ENCODE measurements around the gene SLC7A10. TPM values are rescaled to one million over a fixed set of nuclear protein-coding genes. Genes with fewer than 3 reads are reported as not detected.

SLC7A10 gene
- total RNA-seq, 2 experiments from 2014 or later, result not detected

DNA sequence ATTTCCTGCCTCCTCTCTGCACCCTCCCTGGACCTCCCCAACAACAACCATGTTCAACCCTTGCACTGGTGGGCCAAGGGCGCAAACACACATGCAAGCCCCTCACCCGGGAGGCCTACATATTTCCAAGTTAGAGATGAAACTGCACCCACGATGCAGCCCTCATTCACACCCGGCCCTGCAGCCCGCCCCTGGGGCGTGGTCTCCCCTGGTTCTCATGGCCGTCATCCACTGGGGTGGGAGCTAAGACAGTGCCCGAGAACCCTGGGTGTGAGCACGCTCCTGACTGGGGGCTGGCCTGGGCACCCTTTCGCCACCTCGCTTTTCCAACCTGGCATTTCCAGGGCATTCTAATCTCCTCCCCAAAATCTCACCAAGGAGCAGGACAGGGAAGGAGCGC, 7.0 kb upstream of the SLC7A10 start:
- POLR2A ChIA-PET, result no interaction called here
- H3K4me3 Mint-ChIP-seq, result no peak overlapping the region
- no peak for DNase-seq
- ATAC-seq, result no peak
- H3K27ac Mint-ChIP-seq, result no peak overlapping the region
- H3K9me3 Mint-ChIP-seq, result peaks cover 10% of the 10 kb centered on the region
- intact Hi-C loops (cut with micrococcal nuclease), result no loop called here
- no peak for TF ChIP-seq CTCF (IDR thresholded peaks at IDR 0.05)
- peaks cover 29% of the 10 kb centered on the region for H3K27me3 Mint-ChIP-seq
- no peaks in the 10 kb centered on the region for H3K36me3 Mint-ChIP-seq (ENCODE audit: low read depth)
- H3K4me1 Mint-ChIP-seq (ENCODE audit: low read depth), result no peaks in the 10 kb centered on the region
- CTCF ChIA-PET, result no interaction called here

DNA sequence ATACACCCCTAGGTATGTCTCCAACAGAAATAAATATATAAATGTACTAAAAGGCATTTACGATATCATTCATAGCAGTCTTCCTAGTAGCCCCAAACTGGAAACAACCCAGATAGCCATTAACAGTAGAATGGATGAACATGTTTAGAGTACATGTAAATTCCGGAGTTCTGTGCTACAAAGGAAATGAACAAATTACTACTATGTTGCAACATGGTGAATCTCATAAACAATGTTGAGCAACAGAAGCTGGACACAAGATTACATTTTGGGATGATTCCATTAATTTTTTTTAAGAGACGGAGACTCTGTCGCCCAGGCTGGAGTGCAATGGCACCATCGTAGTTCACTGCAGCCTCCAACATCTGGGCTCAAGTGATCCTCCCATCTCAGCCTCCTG, 5.9 kb upstream of the SLC7A10 start:
- H3K27me3 Mint-ChIP-seq, result peaks cover 36% of the 10 kb centered on the region
- no peak for TF ChIP-seq CTCF (IDR thresholded peaks at IDR 0.05)
- no peak overlapping the region for H3K27ac Mint-ChIP-seq
- DNase-seq (no peak), ATAC-seq (no peak)
- CTCF ChIA-PET, result interaction anchor here (1.1 to 1.2 kb wide), 2 partner anchors 14 to 49 kb away, joined by 3 read pairs; no protein-coding TSS in a partner anchor
- no peak overlapping the region for H3K4me3 Mint-ChIP-seq
- peaks cover 14% of the 10 kb centered on the region for H3K9me3 Mint-ChIP-seq
- intact Hi-C loops (cut with micrococcal nuclease), result no loop called here
- H3K36me3 Mint-ChIP-seq (ENCODE audit: low read depth), result peaks cover 4% of the 10 kb centered on the region
- peaks cover under 1% of the 10 kb centered on the region for H3K4me1 Mint-ChIP-seq (ENCODE audit: low read depth)
- POLR2A ChIA-PET, result interaction anchor here (0.9 to 1.3 kb wide), 2 partner anchors 10 to 35 kb away, joined by 3 read pairs; no protein-coding TSS in a partner anchor

- no peak for DNase-seq
- H3K4me1 Mint-ChIP-seq (ENCODE audit: low read depth), result peaks cover 6% of the 10 kb centered on the region
- H3K4me3 Mint-ChIP-seq, result no peak overlapping the region
- no peak for ATAC-seq
- ChIA-PET CTCF (no interaction called here), POLR2A (no interaction called here)
- intact Hi-C loops (cut with micrococcal nuclease), result no loop called here
- H3K36me3 Mint-ChIP-seq (ENCODE audit: low read depth), result peaks cover 4% of the 10 kb centered on the region
- peaks cover 14% of the 10 kb centered on the region for H3K9me3 Mint-ChIP-seq
- peaks cover 43% of the 10 kb centered on the region for H3K27me3 Mint-ChIP-seq
- no peak overlapping the region for H3K27ac Mint-ChIP-seq
- TF ChIP-seq CTCF (IDR thresholded peaks at IDR 0.05), result no peak
Observed at GRCh38 chr19:33229962-33230361, 4.3 kb upstream of the SLC7A10 start.

DNA sequence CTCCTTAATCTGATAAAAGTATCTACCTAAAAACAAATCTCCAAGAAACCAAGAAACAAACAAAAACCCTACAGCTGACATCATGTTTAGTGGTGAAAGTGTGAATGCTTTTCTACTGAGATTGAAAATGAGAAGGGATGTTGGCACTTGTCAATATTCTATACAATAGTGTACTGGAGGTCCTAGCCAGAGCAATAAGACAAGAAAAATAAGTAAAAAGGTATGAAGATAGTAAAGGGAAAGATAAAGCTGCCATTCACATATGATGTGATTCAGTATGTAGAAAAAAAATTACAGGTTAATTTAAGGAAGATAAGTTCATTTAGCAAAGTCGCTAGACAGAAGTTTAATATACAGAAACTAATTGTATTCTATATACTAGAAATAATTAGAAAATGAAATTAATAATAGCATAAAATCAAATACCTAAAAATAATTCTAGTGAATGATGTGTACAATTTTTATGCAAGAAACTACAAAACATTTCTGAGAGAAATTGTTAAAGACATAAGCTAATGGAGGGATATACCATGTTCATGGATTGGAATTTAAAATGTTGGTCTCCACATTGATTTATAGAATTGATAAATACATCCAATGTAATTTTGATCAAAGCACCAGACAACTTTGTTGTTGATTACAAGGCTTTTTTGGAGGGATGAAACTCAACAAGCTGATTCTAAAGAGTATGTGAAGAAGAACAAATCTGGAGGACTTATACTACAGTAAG, 2.4 kb upstream of the SLC7A10 start:
- H3K4me1 Mint-ChIP-seq (ENCODE audit: low read depth), result peaks cover 7% of the 10 kb centered on the region
- H3K4me3 Mint-ChIP-seq, result no peak overlapping the region
- intact Hi-C loops (cut with micrococcal nuclease), result no loop called here
- no peak overlapping the region for H3K27ac Mint-ChIP-seq
- peaks cover 14% of the 10 kb centered on the region for H3K9me3 Mint-ChIP-seq
- POLR2A ChIA-PET, result no interaction called here
- CTCF ChIA-PET, result interaction anchor here (1.1 to 1.6 kb wide), 3 partner anchors 44 to 181 kb away, joined by 4 to 5 read pairs (median 4); partner anchors contain the start of gene CEBPA
- DNase-seq (no peak), ATAC-seq (no peak)
- H3K27me3 Mint-ChIP-seq, result peaks cover 56% of the 10 kb centered on the region
- peaks cover 4% of the 10 kb centered on the region for H3K36me3 Mint-ChIP-seq (ENCODE audit: low read depth)
- TF ChIP-seq CTCF (IDR thresholded peaks at IDR 0.05), result no peak

GRCh38 chr19:33227242-33227650, 1.6 kb upstream of the SLC7A10 start:
- H3K4me1 Mint-ChIP-seq (ENCODE audit: low read depth), result peaks cover 7% of the 10 kb centered on the region
- intact Hi-C loops (cut with micrococcal nuclease), result no loop called here
- H3K36me3 Mint-ChIP-seq (ENCODE audit: low read depth), result peaks cover 4% of the 10 kb centered on the region
- DNase-seq (no peak), ATAC-seq (no peak)
- peak overlapping the region; percentile 32 for H3K4me3 Mint-ChIP-seq
- ChIA-PET CTCF (interaction anchor here (1.1 to 1.6 kb wide), 3 partner anchors 43 to 182 kb away, joined by 4 to 5 read pairs (median 4); partner anchors contain the start of gene CEBPA), POLR2A (no interaction called here)
- peaks cover 14% of the 10 kb centered on the region for H3K9me3 Mint-ChIP-seq
- H3K27me3 Mint-ChIP-seq, result peaks cover 60% of the 10 kb centered on the region
- H3K27ac Mint-ChIP-seq, result no peak overlapping the region
- TF ChIP-seq CTCF (IDR thresholded peaks at IDR 0.05), result no peak

Data from activated CD8-positive, alpha-beta T cell treated with anti-CD3 and anti-CD28 coated beads for 36 hours (primary cell).